Psoas muscle (tissue), 8 donors: Measurements from ENCODE around the gene EPB41L3. TPM values are rescaled to one million over a fixed set of nuclear protein-coding genes. Genes with fewer than 3 reads are reported as not detected.

Experiments
- ATAC-seq, 4 donors: fragments of 200-7000 bp; cut with Tn5 transposase; one replicate each; pipeline ENCODE4 v1.9.1; 2020; ENCODE audit warnings: moderate library complexity in 3 of 4, mild to moderate bottlenecking in 2 of 4
- DNase-seq, 2 donors: peaks; one replicate each; pipeline ENCODE4 v3.0.0-alpha.2; 2020
- H3K27ac ChIP-seq: fragments of 200-600 bp; one replicate; pipeline ENCODE4 v1.8.0; 2022
- H3K27me3 ChIP-seq, 3 donors: fragments of 200-600 bp in 1 of 3; one replicate each; pipeline versions ENCODE4 v1.6.1 to v1.8.0; 2013 to 2022; ENCODE audit warnings: low read length in 2 of 3, mild to moderate bottlenecking in 2 of 3, moderate library complexity in 1 of 3; ENCODE audit not compliant: insufficient read depth in 3 of 3
- H3K36me3 ChIP-seq, 2 donors: fragments of 200-600 bp in 1 of 2; one replicate each; pipeline versions ENCODE4 v1.6.1 to v1.8.0; 2013 to 2022; ENCODE audit warnings: low read depth in 1 of 2, mild to moderate bottlenecking in 1 of 2, moderate library complexity in 1 of 2; ENCODE audit not compliant: insufficient read depth in 1 of 2
- H3K4me1 ChIP-seq: fragments of 200-600 bp; one replicate; pipeline ENCODE4 v1.8.0; 2022
- H3K4me3 ChIP-seq: fragments of 200-600 bp; one replicate; pipeline ENCODE4 v1.8.0; 2022; ENCODE audit warnings: mild to moderate bottlenecking
- H3K9me3 ChIP-seq: fragments of 200-600 bp; one replicate; pipeline ENCODE4 v1.8.0; 2022
- CTCF ChIP-seq: fragments of 200-600 bp; IDR thresholded peaks from one replicate; pipeline ENCODE4 v1.8.0; 2022; ENCODE audit warnings: antibody characterized with exemption
- WGBS, 3 donors: extraction: QIAGEN DNeasy Blood & Tissue Kit; methylation state at CpG; one replicate each; pipeline versions ENCODE4 v1.1.6 to v1.1.7; 2013; 5-methylcytosine and 5-hydroxymethylcytosine counted together
- intact Hi-C, 2 donors: fragments of 100-400 bp; cut with DNase I; formaldehyde crosslinking; loops; one replicate each; pipeline versions ENCODE4 v1.11.0 to v1.14.2; 2022
- polyA plus RNA-seq, 3 donors: library from polyadenylated mRNA; stranded (reverse); fragments of 200-250 nt; gene quantifications; one replicate each; pipeline ENCODE4 v1.2.3, GENCODE V29; 2013
- total RNA-seq, 4 donors: library from RNA; stranded (reverse); fragmentation: NEBNext Ultra II Directional in 2 of 4; extraction: Animal tissue kit (Norgen Biotek cat#: 25700) in 2 of 4; gene quantifications; one replicate each; pipeline versions ENCODE4 v1.2.1 to v1.2.4, GENCODE V29; 2021 to 2023
- donor health status: healthy with polysubstance abuse.
- donor health status: DM: no; HTN: no; CAD: no; lungs with moderate emphysema.
- donor health status: Bipolar disorder and iron deficiency.
- donor health status: healthy.
- donor health status: DM: yes; HTN: yes; CAD: no.
- donor health status: DM: no; HTN: no; CAD: no.
- donor health status: DM: no; HTN: no; CAD: no.
- donor health status: DM: yes; HTN: yes; CAD: no.

EPB41L3 gene
- total and polyA plus RNA-seq, 7 donors = 1.4 to 23.6 (median 6.0) TPM

DNA sequence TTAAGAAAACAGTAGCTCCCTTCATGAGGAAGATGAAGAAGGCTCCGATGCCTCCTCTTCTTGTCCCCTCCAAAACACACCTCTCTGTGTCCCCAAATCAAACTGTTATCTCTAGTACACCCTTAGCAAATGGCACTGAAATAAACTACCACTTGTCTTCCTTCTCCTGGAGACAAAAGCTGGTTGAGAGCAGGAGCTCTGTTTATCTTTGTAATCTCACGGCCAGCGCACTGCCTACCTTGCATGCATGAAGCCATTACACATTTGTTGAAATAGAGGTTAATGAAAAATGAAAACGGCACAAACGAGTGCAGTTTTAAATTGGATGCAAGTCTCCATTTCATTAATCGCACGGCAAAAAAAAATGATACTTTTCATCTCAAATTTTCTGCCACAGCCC is 113.7 kb downstream of the EPB41L3 start:
- ATAC-seq (no peak), DNase-seq (no peak)
- intact Hi-C loops = no loop called here
- WGBS, 3 donors = 90 to 95% (median 91%) methylated on average over 7 of the region's 7 CpGs
- Histone ChIP-seq H3K4me3 (no peak overlapping the region), H3K36me3 (no peaks in the 10 kb centered on the region), H3K27me3 (no peaks in the 10 kb centered on the region), H3K9me3 (no peaks in the 10 kb centered on the region), H3K27ac (no peak overlapping the region), H3K4me1 (no peaks in the 10 kb centered on the region)
- TF ChIP-seq CTCF = no peak

- 43 to 50% (median 49%) methylated on average over 7 of the region's 7 CpGs for WGBS, 3 donors
- intact Hi-C loops = no loop called here
Observed at GRCh38 chr18:5429681-5430080, 114.1 kb downstream of the EPB41L3 start.

DNA sequence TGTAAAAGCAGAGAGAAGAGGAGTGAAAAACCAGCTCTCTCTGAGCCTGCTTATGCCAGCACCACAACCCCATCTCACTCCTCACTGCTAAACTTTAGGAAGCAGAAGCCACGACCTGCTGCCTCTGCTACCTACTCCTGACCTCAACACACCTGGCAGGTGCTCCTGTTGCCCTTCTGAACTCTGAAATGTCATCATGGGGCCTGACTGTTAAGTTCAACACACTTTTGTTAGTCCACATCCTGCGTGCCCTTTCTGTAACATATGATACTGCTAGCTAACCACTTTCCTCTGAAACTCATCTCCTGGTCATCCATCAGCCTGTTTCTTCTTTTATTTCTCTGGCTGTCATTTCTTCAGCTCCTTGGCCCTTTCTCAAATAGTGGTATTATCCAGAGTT is 118.1 kb downstream of the EPB41L3 start:
- no peak for TF ChIP-seq CTCF
- Histone ChIP-seq H3K27ac (no peak overlapping the region), H3K36me3 (no peaks in the 10 kb centered on the region), H3K9me3 (no peaks in the 10 kb centered on the region), H3K27me3 (no peaks in the 10 kb centered on the region), H3K4me1 (no peaks in the 10 kb centered on the region), H3K4me3 (no peak overlapping the region)
- ATAC-seq (no peak), DNase-seq (no peak)
- 59 to 73% (median 66%) methylated on average over 2 of the region's 2 CpGs for WGBS, 3 donors
- intact Hi-C loops = no loop called here

More at GRCh38 chr18:5429681-5430080, 114.1 kb downstream of the EPB41L3 start:
- H3K27ac ChIP-seq = no peak overlapping the region
- H3K4me3 ChIP-seq = no peak overlapping the region
- H3K9me3 ChIP-seq = no peaks in the 10 kb centered on the region
- no peak for TF ChIP-seq CTCF
- H3K36me3 ChIP-seq = no peaks in the 10 kb centered on the region
- DNase-seq = no peak
- ATAC-seq = no peak
- H3K4me1 ChIP-seq = no peaks in the 10 kb centered on the region
- H3K27me3 ChIP-seq = no peaks in the 10 kb centered on the region

- no peaks in the 10 kb centered on the region for H3K27me3 ChIP-seq
- no peaks in the 10 kb centered on the region for H3K36me3 ChIP-seq
- WGBS, 3 donors = 64 to 68% (median 67%) methylated on average over 6 of the region's 6 CpGs
- no peaks in the 10 kb centered on the region for H3K9me3 ChIP-seq
- ATAC-seq = no peak
- peak; percentile 29 for TF ChIP-seq CTCF
- H3K4me1 ChIP-seq = no peaks in the 10 kb centered on the region
- intact Hi-C loops = no loop called here
- no peak overlapping the region for H3K4me3 ChIP-seq
- no peak overlapping the region for H3K27ac ChIP-seq
- DNase-seq = no peak
Observed at GRCh38 chr18:5424903-5425664, 118.7 kb downstream of the EPB41L3 start.

GRCh38 chr18:5422626-5423025 is 121.2 kb downstream of the EPB41L3 start:
- DNase-seq (no peak), ATAC-seq (no peak)
- no peak for TF ChIP-seq CTCF
- intact Hi-C loops = no loop called here
- no peak overlapping the region for H3K27ac ChIP-seq
- H3K4me1 ChIP-seq = no peaks in the 10 kb centered on the region
- WGBS, 3 donors = 97% methylated on average over 3 of the region's 3 CpGs
- no peaks in the 10 kb centered on the region for H3K9me3 ChIP-seq
- no peak overlapping the region for H3K4me3 ChIP-seq
- no peaks in the 10 kb centered on the region for H3K36me3 ChIP-seq
- no peaks in the 10 kb centered on the region for H3K27me3 ChIP-seq
